HG02970 (cell line): Measurements from ENCODE around the gene TPRG1L.

Source experiments
- ATAC-seq: cut with Tn5 transposase; IDR thresholded peaks from one replicate; pipeline ENCODE4 v1.9.1; 2021; ENCODE audit warnings: mild to moderate bottlenecking, moderate library complexity, moderate number of reproducible peaks; ENCODE audit not compliant: unreplicated experiment, low FRiP score

The TPRG1L gene

DNA sequence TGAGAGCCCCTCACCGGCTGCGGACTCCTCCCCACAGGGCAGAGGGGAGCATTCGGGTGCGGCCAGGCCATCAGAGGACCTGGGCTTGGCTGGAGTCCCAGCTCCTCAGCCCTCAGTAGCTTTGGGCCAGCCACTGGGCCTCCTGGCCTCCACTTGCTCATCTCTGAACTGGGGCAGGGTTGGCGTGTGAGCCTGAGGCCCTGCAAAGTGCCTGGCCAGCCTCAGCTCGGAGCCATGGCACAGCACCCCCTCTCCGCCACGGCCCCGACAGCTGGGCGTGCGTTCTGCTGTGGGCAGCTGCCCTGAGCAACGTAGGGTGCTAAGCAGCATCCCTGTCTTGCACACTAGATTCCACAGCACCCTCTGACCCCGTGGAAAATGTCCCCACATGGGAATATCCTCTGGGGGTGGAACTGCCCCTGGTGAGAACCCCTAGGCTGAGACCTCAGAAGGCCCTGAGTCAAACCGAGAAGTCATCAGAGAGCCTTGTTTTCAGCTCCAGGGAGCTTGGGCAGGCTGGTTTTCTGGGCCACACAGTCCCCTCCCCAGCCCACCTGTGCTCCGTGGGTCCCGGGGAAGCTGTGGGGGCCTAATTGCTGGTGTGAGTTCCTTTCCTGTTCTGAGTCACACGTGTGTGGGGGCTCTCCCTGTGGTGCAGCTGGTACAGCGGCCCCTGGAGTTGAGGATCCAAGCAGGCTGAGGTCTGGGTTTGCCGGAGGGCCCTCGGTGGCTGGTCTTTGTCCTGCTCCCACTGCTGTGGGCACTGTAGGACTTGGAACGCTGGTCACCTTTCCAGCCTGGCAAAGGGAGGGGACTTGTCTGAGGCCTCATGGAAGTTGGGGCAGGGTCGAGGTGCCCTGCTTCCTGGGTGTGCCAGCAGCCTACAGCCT lies 52.0 kb downstream of the TPRG1L start:
- ATAC-seq, result peak; percentile 63

DNA sequence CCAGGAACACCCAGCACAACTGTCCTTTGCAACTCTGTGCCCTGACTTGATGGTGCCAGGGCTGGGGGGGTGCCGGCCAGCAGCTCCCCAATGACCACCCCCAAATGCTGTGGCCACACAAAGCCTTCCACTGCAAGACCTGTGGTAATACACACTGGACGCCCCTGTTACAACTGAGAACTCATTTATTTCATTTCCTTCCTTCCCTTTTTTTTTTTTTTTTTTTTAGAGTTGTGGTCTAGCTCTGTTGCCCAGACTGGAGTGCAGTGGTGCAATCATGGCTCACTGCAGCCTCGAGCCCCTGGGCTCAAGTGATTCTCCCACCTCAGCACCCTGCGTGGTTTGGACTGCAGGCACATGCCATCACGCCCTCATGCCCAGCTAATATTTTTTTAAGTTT lies 52.7 kb downstream of the TPRG1L start:
- peak; percentile 13 for ATAC-seq

GRCh38 chr1:3678361-3679097 lies 53.7 kb downstream of the TPRG1L start:
- no peak for ATAC-seq

DNA sequence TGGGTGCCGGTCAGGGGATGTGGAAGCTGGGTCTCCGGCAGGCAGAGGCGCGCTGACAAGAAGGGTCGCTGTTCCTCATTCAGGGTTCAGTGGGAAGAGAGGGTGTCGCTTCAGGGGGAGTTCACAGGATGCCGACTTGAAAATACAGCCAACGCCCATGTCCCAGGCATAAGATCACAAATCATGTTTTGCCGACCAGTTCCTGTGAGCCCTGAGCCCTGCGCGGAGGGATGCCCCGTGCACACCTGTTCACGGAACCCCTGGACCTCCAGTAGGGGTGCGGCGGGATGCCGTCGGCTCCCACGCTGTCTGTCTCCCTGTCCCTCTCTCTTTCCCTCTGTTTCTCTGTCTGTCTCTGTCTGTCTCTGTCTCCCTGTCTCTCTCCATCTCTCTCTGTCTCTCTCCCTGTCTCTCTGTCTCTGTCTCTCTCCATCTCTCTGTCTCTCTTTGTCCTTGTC lies 54.3 kb downstream of the TPRG1L start:
- no peak for ATAC-seq
